ENCODE results near the gene NT5DC3. TPM values are rescaled to one million over a fixed set of nuclear protein-coding genes. Genes with fewer than 3 reads are reported as not detected.

NT5DC3 gene
- total and polyA plus RNA-seq, 5 experiments from 2014 or later: 0.33 to 6.0 (median 0.89) TPM

GRCh38 chr12:103736572-103736971 is 104.5 kb downstream of the NT5DC3 start:
- Mint-ChIP-seq H3K9me3 (peaks cover 0 to 7% (median 2%) of the 10 kb centered on the region in 9 donors), H3K4me3 (no peak overlapping the region), H3K36me3 (peaks cover 0 to 8% (median 3%) of the 10 kb centered on the region in 3 donors), H3K27ac (no peak overlapping the region), H3K4me1 (no peaks in the 10 kb centered on the region), H3K27me3 (peaks cover 0 to 20% (median 4%) of the 10 kb centered on the region in 5 donors)
- POLR2A ChIA-PET: interaction anchor here (0.5 kb wide), 1 partner anchor 11 kb away, joined by 8 read pairs; no protein-coding TSS in a partner anchor
- DNase-seq (no peak), ATAC-seq (no peak)

GRCh38 chr12:103735291-103735690 is 105.7 kb downstream of the NT5DC3 start:
- no peak for ATAC-seq
- peaks cover 0 to 9% (median 3%) of the 10 kb centered on the region in 3 donors for H3K36me3 Mint-ChIP-seq
- no peak overlapping the region for H3K4me3 Mint-ChIP-seq
- H3K9me3 Mint-ChIP-seq: peaks cover 0 to 14% (median 4%) of the 10 kb centered on the region in 9 donors
- POLR2A ChIA-PET: no interaction called here
- H3K27ac Mint-ChIP-seq: no peak overlapping the region
- peaks cover 0 to 16% (median 5%) of the 10 kb centered on the region in 5 donors for H3K27me3 Mint-ChIP-seq
- no peaks in the 10 kb centered on the region for H3K4me1 Mint-ChIP-seq
- DNase-seq: no peak

GRCh38 chr12:103734863-103735262 is 106.2 kb downstream of the NT5DC3 start:
- Mint-ChIP-seq H3K9me3 (peaks cover 0 to 14% (median 4%) of the 10 kb centered on the region in 9 donors), H3K27me3 (peaks cover 0 to 16% (median 5%) of the 10 kb centered on the region in 5 donors), H3K27ac (no peak overlapping the region), H3K4me3 (no peak overlapping the region), H3K4me1 (no peaks in the 10 kb centered on the region), H3K36me3 (peaks cover 0 to 9% (median 3%) of the 10 kb centered on the region in 3 donors)
- DNase-seq (no peak), ATAC-seq (no peak)
- POLR2A ChIA-PET: no interaction called here

- DNase-seq (no peak), ATAC-seq (no peak)
- H3K4me1 Mint-ChIP-seq: no peaks in the 10 kb centered on the region
- H3K4me3 Mint-ChIP-seq: no peak overlapping the region
- H3K27me3 Mint-ChIP-seq: peaks cover 0 to 14% (median 2%) of the 10 kb centered on the region in 5 donors
- peaks cover 0 to 9% (median 3%) of the 10 kb centered on the region in 3 donors for H3K36me3 Mint-ChIP-seq
- H3K9me3 Mint-ChIP-seq: peaks cover 0 to 14% (median 4%) of the 10 kb centered on the region in 9 donors
- H3K27ac Mint-ChIP-seq: no peak overlapping the region
- POLR2A ChIA-PET: no interaction called here
Observed at GRCh38 chr12:103731539-103731938, 109.5 kb downstream of the NT5DC3 start.

GRCh38 chr12:103729499-103729898 is 111.5 kb downstream of the NT5DC3 start:
- Mint-ChIP-seq H3K36me3 (peaks cover 0 to 9% (median 3%) of the 10 kb centered on the region in 3 donors), H3K27ac (no peak overlapping the region)

GRCh38 chr12:103728323-103728722 is 112.7 kb downstream of the NT5DC3 start:
- Mint-ChIP-seq H3K4me3 (no peak overlapping the region), H3K36me3 (peaks cover 0 to 9% (median 3%) of the 10 kb centered on the region in 3 donors), H3K27ac (no peak overlapping the region), H3K27me3 (peaks cover 0 to 12% (median 2%) of the 10 kb centered on the region in 5 donors), H3K9me3 (peaks cover 0 to 14% (median 4%) of the 10 kb centered on the region in 9 donors), H3K4me1 (no peaks in the 10 kb centered on the region)
- ATAC-seq (no peak), DNase-seq (no peak)
- POLR2A ChIA-PET: no interaction called here

More at GRCh38 chr12:103729499-103729898, 111.5 kb downstream of the NT5DC3 start:
- ATAC-seq: no peak
- Mint-ChIP-seq H3K9me3 (peaks cover 0 to 14% (median 4%) of the 10 kb centered on the region in 9 donors), H3K4me3 (no peak overlapping the region), H3K27me3 (peaks cover 0 to 13% (median 2%) of the 10 kb centered on the region in 5 donors), H3K4me1 (no peaks in the 10 kb centered on the region)
- no peak for DNase-seq
- POLR2A ChIA-PET: no interaction called here

- Mint-ChIP-seq H3K36me3 (peaks cover 0 to 9% (median 3%) of the 10 kb centered on the region in 3 donors), H3K27me3 (peaks cover 0 to 7% (median 2%) of the 10 kb centered on the region in 5 donors), H3K4me3 (no peak overlapping the region), H3K4me1 (no peaks in the 10 kb centered on the region), H3K9me3 (peaks cover 0 to 14% (median 4%) of the 10 kb centered on the region in 9 donors), H3K27ac (no peak overlapping the region)
- POLR2A ChIA-PET: no interaction called here
- ATAC-seq (no peak), DNase-seq (no peak)
Observed at GRCh38 chr12:103727638-103728037, 113.4 kb downstream of the NT5DC3 start.

- H3K4me1 Mint-ChIP-seq: no peaks in the 10 kb centered on the region
- H3K27ac Mint-ChIP-seq: no peak overlapping the region
- no peak overlapping the region for H3K4me3 Mint-ChIP-seq
- H3K9me3 Mint-ChIP-seq: no peaks in the 10 kb centered on the region
- POLR2A ChIA-PET: no interaction called here
- ATAC-seq (no peak), DNase-seq (no peak)
- no peaks in the 10 kb centered on the region for H3K36me3 Mint-ChIP-seq
- peaks cover 0 to 4% (median 0%) of the 10 kb centered on the region in 5 donors for H3K27me3 Mint-ChIP-seq
Observed at GRCh38 chr12:103725398-103725797, 115.6 kb downstream of the NT5DC3 start.

Other genes starting within 250 kb of the NT5DC3 start
- gene HSP90B1, start 89.2 kb upstream of the NT5DC3 start, total RNA-seq: 100 to 1,000 TPM; 279 to 297 TPM
- 100 to 1,000 TPM; 174 to 223 (median 206) TPM for gene HSP90B1, start 89.2 kb upstream of the NT5DC3 start, polyA plus RNA-seq
- 10 to 100 TPM; 35.3 to 38.5 TPM for gene TDG, start 124.6 kb upstream of the NT5DC3 start, total RNA-seq
- 10 to 100 TPM; 19.0 to 21.4 (median 20.0) TPM for gene TDG, start 124.6 kb upstream of the NT5DC3 start, polyA plus RNA-seq
- not detected for gene GLT8D2, start 209.0 kb upstream of the NT5DC3 start, total RNA-seq
- not detected for gene GLT8D2, start 209.0 kb upstream of the NT5DC3 start, polyA plus RNA-seq
- 10 to 100 TPM; 14.9 to 17.1 TPM for gene HCFC2, start 223.3 kb upstream of the NT5DC3 start, total RNA-seq
- gene HCFC2, start 223.3 kb upstream of the NT5DC3 start, polyA plus RNA-seq: 1 to 10 TPM; 4.1 to 6.9 (median 6.3) TPM